OCI-M2 (cell line): Measurements from ENCODE around the gene DEPP1.

Experiments used
- DNase-seq: peaks from one replicate; lab custom pipeline; 2025; ENCODE audit not compliant: unreplicated experiment; lab: John Stamatoyannopoulos, UW

Gene DEPP1

GRCh38 chr10:44955413-44956070, 23.1 kb downstream of the DEPP1 start:
- no peak for DNase-seq

DNA sequence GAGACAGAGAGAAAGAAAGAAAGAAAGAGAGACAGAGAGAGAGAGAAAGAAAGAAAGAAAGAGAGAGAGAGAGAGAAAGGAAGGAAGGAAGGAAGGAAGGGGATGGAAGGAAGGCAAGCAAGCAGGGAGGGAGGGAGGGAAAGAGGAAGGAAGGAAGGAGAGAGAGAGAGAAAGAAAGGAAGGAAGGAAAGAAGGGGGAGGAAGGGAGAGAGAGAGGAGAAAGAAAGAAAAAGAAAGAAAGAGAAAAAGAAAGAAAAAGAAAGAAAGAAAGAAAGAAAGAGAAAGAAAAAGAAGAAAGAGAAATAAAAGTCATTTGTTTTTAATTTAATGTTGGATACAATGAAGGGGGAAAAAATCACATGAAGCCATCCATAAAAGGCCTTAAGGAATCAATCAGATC, 23.6 kb downstream of the DEPP1 start:
- DNase-seq, result no peak

GRCh38 chr10:44954042-44954441, 24.6 kb downstream of the DEPP1 start:
- DNase-seq, result no peak

- DNase-seq, result no peak
Measured at GRCh38 chr10:44952779-44953231, 25.8 kb downstream of the DEPP1 start.

DNA sequence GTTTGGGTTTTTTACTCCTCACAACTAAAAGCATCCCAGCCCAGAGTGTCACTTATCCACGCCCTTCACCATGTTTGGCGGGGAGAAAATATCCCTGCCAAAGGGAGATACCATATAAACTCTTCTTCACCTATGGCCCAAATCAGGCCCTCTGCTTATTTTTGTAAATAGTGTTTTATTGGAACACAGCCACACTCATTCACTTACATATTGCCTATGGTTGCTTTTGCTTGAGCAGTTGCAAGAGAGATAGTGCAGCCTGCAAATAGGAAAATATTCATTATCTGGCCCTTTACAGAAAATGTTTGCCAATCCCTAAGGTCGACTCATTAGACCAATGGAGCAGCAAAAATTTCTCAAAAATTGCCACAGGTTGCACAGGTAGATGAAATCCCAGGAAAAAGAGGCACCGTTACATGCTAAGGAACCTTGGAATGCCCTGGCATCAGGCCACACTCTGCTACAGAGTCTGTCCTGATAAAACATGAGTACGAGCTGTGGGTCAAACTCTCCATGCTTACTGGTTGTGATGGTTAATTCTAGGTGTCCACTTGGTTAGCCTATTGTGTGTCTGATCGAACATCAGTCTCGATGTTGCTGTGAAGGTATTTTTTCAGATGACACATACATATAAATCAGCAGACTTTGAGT, 26.9 kb downstream of the DEPP1 start:
- DNase-seq, result no peak

DNA sequence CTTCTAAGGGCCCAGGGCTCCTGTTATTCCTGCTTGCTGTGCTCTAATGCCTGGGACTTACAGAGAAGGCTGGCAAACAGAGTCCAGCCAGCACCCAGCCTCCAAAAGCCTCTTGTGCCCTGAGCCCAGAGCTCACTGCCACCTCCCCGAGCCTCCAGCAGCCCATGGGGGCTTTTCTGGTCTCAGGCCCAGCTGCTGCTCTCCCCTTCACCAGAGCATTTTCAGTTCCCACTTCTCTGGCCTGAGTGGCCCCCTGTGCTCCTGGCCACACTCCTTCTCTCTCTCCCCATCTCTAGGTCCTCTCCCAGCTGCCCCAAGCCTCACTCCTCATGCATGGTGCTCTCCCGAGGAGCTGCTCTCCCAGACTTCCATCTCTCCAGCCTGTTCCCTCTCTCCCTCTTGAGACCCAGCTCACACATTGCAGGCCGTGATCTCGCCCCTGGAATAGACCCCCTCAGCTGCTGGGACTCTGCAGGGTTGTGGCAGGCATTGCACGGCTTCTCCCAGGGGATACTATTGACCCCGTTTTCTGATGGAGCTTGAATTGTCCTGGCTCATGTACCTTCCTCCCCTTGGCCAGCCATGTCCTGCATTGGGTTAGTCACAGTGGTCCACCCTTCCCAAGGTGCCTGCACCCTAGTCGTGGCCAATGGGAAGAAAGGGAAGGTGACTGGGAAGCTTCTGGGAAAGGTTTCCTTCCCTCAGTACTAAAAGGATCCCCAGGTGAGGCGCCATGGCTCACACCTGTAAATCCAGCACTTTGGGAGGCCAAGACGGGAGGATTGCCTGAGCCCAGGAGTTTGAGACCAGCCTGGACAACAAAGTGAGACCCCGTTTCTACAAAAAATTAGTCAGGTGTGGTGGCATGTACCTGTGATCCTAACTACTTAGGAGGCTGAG, 28.0 kb downstream of the DEPP1 start:
- no peak for DNase-seq

GRCh38 chr10:44949915-44950314, 28.7 kb downstream of the DEPP1 start:
- DNase-seq, result no peak

GRCh38 chr10:44949127-44949802, 29.3 kb downstream of the DEPP1 start:
- DNase-seq, result no peak

DNA sequence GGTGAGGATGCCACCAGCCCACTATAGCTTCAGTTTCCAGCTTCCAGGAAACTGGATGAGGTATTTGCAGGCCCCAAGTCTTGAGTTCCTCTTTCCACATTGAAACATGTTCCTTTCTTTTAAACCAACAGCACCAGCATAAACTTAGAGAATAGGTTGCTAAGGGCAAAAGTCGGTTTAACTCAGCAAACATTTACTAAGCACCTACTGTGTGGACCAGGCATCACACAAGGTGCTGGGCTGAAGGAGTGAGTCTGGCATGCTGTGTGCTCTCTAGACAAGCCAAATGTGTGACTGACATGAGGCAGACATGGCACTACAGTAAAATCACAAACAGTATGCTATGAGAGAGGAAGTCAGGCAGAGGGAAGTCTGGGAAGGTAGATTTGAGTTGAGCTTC, 30.0 kb downstream of the DEPP1 start:
- DNase-seq, result no peak

DNA sequence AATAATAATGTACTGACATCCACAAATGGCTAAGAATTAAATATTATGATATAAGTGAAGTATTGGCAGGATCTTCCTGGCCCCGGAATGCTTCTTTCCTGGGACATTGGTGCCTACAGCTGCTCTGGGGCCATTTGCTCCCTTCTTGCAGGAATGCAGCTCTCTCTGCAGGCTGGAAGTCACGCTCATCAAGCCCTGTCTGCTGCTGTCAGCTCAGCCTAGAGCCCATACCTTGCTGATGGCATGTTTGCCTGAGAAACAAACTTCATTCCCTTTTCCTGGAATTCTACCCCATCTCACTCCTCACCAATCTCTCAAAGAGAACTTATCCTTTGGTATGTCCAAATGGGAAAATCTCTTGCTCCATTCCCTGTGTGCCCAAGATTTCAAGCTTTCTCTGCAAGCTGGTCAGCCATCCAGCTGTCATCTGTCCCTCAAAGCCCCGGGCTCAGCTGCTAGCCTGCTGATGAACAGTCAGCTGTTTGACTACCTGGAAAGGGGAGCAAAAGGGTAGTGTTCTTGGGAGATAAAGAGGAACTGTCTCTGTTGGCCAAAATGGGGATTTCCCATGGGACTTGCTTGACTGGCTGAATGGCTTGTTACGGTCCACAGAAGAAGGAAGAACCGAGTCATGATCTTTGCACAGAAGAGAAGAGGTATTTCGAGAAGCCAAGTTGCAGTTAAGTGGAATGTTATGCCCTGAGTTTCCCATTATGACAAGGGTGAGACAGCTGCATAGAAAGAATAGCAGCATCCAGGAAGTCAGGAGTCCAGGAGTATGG, 31.0 kb downstream of the DEPP1 start:
- no peak for DNase-seq

GRCh38 chr10:44946205-44946604, 32.4 kb downstream of the DEPP1 start:
- DNase-seq, result no peak

DNA sequence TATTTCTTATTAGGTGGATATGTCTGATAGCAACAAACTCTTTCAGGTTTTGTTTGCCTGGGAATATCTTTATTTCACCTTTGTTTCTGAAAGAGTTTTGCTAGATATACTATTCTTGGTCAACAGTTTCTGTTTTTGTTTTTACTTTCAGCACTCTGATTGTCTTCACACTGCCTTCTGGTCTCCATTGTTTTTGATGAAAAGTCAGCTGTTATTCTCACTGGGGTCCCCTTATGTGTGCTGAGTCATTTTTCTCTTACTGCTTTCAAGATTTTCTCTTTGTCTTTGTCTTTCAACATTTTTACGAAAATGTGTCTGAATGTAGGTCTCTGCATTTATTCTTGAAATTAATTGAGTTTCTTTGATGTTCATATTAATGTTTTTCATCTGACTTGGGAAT, 34.3 kb downstream of the DEPP1 start:
- DNase-seq, result no peak

GRCh38 chr10:44939691-44940401, 38.8 kb downstream of the DEPP1 start:
- DNase-seq, result no peak

DNA sequence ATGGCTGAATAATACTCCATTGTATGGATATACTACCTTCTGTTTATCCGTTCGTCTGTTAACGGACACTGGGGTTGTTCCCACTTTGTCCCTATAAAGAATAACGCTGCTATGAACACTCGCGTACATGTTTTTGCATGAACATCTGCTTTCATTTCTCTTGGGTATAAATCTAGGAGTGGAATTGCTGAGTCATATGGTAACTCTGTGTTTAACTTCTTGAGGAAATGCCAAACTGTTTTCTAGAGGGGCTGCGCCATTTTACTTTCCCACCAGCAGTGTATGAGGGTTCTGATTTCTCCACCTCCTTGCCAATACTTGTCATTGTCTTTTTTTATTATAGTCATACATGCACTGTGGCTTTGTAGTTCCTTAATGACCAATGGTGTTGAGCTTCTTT, 39.7 kb downstream of the DEPP1 start:
- DNase-seq, result no peak

DNA sequence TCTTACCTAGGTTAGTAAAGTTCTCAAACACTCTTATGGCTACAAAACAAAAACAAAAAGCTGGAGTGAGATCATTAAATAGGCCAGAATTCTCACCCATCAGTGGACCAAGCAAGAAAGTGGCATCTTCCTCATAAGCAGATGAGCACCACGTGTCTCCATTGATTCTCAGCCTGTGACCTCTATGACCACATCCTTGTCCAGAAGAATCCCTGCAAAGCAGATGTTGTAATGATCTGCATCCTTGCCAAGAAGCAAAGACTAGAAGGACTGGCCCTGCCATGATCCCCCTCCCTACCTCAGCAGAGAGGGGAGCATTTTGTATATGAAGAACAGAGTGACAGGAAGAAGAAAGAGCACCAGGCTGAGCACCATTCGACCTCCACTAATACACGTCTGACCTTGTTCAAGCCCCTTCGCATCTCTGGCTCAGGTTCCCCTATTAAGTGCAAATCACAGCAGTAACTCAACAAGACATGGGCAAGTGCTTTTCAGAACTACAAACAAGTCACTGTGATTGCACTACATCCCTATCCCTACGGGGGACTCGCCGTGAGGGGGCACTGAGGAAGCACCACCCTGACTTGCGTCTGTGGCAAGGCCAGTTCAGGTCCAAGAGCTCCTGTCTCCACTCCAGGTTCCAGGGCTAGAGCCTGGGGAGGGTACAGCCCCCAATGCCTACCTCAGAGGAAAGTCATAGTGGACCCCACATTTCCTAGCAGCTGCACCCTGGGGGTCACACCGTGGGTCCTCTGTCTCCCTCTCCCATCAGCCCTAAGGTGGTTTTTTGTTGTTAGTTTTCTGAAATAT, 41.2 kb downstream of the DEPP1 start:
- no peak for DNase-seq

DNA sequence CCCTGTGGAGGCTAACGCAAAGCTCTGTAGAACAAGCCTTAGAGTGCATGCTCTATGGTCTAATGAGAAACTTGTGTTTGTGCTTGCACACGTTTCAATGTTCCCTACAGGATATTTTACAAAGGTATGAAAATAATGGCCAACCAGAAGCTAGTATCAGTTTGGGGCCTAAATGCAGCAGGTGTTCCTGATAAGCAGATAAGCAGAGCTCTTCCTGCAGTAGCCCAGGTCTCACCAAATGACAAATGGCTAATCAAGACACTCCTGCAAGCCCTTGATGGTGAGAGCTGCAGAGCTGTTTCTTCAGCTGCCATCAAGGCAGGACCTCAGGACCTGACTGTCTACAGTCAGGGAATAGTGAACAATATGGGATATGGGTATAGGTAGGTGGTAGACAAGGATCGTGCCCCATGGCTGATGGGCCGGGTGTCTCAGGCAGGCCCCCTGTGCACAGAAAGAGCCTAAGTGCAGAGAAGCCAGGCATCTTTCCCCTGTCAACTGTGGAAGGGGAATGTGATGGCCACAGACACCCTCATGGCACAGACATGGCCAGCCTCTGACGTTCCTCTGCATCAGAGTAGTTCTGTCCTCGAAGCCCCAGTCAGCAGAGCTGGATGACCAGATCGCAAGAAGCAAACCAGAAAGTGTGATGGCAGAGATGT, 42.2 kb downstream of the DEPP1 start:
- DNase-seq, result no peak

GRCh38 chr10:44935966-44936295, 42.7 kb downstream of the DEPP1 start:
- DNase-seq, result no peak

DNA sequence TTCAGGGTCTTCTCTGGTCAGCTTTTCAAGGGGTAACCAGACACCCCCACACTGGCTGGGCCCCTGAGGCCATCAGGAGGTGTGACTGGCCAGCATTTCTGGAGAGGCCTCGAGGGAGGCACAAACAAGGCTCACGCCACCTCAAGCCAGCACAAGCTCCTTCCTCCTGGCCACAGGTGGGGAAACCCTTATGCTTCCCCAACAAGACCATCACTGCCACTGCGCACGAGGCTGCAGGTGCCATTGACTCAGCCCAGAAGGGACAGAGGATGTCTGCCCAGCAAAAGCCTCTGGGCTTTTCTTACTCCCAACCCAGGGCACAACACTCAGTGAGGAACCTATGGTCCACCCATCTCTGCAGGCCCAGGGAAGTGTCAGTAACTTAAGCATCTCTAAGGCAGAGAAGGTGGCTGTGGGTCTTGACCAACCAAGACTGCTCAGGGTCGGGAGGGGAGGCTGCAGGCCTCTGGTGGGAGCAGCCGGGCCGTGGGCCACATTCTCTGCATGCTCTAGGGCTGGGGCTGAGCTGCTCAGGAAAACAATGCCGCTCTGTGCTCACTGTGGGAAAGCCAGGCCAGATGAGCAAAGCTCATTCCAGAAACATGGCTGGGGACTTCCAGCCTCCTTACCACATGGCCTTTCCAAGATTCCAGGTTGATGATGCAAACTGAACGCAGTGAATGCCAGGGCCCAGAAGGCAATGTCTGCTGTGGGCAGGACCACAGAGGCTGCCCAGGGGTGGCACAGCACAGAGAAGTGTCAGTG, 43.2 kb downstream of the DEPP1 start:
- no peak for DNase-seq
